GM12878 (cell line): ENCODE measurements around the gene NAP1L4.

Experiments
- ATF7 ChIP-seq: fragments of 450-650 bp; IDR thresholded peaks from 2 replicates; pipeline ENCODE4 v1.6.1; 2016; ENCODE audit warnings: low read depth, mild to moderate bottlenecking
- RCOR1 ChIP-seq: conservative IDR thresholded peaks from 2 replicates; pipeline ENCODE4 v1.6.1; 2012; ENCODE audit warnings: low read depth, low read length, improper control_type of control experiment

- no peak for TF ChIP-seq RCOR1
- no peak for TF ChIP-seq ATF7
These were observed 89.1 kb downstream of the NAP1L4 start for GRCh38 chr11:2902784-2903671.
